ENCODE data around the gene MC3R. TPM values are rescaled to one million over a fixed set of nuclear protein-coding genes. Genes with fewer than 3 reads are reported as not detected.

Gene MC3R
- total RNA-seq, 1 donor, result not detected

GRCh38 chr20:56289652-56290051 is 41.1 kb downstream of the MC3R start:
- Histone ChIP-seq H3K27me3 (ENCODE audit: insufficient read depth, low read length) (no peaks in the 10 kb centered on the region), H3K4me3 (ENCODE audit: low read length) (no peak overlapping the region), H3K9me3 (ENCODE audit: low read depth, low read length) (no peaks in the 10 kb centered on the region), H3K4me1 (ENCODE audit: insufficient read depth, low read length) (no peaks in the 10 kb centered on the region)

GRCh38 chr20:56299362-56299761 is 50.8 kb downstream of the MC3R start:
- Histone ChIP-seq H3K9me3 (ENCODE audit: low read depth, low read length) (no peaks in the 10 kb centered on the region), H3K4me1 (ENCODE audit: insufficient read depth, low read length) (no peaks in the 10 kb centered on the region), H3K4me3 (ENCODE audit: low read length) (no peak overlapping the region), H3K27me3 (ENCODE audit: insufficient read depth, low read length) (no peaks in the 10 kb centered on the region)

Other genes with a start within 250 kb of the MC3R start
- gene CBLN4, start 243.2 kb upstream of the MC3R start, total RNA-seq, result not detected
- gene FAM210B, start 110.2 kb downstream of the MC3R start, total RNA-seq, result 20.6 TPM
- 3.0 TPM for gene AURKA, start 143.5 kb downstream of the MC3R start, total RNA-seq
- 32.6 TPM for gene CSTF1, start 143.9 kb downstream of the MC3R start, total RNA-seq
- 13.4 TPM for gene CASS4, start 163.5 kb downstream of the MC3R start, total RNA-seq
- gene RTF2, start 219.9 kb downstream of the MC3R start, total RNA-seq, result 49.7 TPM

Data from mononuclear cell (primary cell).